Glutamatergic neuron (in vitro differentiated cells): Measurements from ENCODE around the gene FBXW7. TPM values are rescaled to one million over a fixed set of nuclear protein-coding genes. Genes with fewer than 3 reads are reported as not detected.

ENCODE experiments used
- DNase-seq: peaks from one replicate; pipeline ENCODE4 v3.0.0; 2022
- H3K27ac Mint-ChIP-seq: one replicate; pipeline ENCODE4 v1.8.0; 2020; ENCODE audit warnings: mild to moderate bottlenecking, mixed read lengths, inconsistent platforms; ENCODE audit not compliant: unreplicated experiment
- H3K27me3 Mint-ChIP-seq: one replicate; pipeline ENCODE4 v1.8.0; 2020; ENCODE audit warnings: mild to moderate bottlenecking, moderate library complexity, mixed read lengths, inconsistent platforms; ENCODE audit not compliant: unreplicated experiment
- H3K36me3 Mint-ChIP-seq: one replicate; pipeline ENCODE4 v1.8.0; 2020; ENCODE audit warnings: mild to moderate bottlenecking, mixed read lengths, inconsistent platforms; ENCODE audit not compliant: unreplicated experiment
- H3K4me1 Mint-ChIP-seq: one replicate; pipeline ENCODE4 v1.8.0; 2020; ENCODE audit warnings: mild to moderate bottlenecking, low read depth, mixed read lengths, inconsistent platforms; ENCODE audit not compliant: unreplicated experiment
- H3K4me3 Mint-ChIP-seq: one replicate; pipeline ENCODE4 v1.8.0; 2020; ENCODE audit warnings: mild to moderate bottlenecking, mixed read lengths, inconsistent platforms; ENCODE audit not compliant: unreplicated experiment
- H3K9me3 Mint-ChIP-seq: one replicate; pipeline ENCODE4 v1.8.0; 2020; ENCODE audit warnings: mild to moderate bottlenecking, moderate library complexity, mixed read lengths, inconsistent platforms; ENCODE audit not compliant: unreplicated experiment
- CTCF ChIP-seq: fragments of 200-600 bp; sonication (generic); IDR thresholded peaks from one replicate; pipeline ENCODE4 v1.5.0; 2021; ENCODE audit not compliant: partially characterized antibody, unreplicated experiment
- total RNA-seq: library from RNA; stranded (reverse); fragmentation: NEBNext Ultra II Directional; extraction: Animal tissue kit (Norgen Biotek cat#: 25700); gene quantifications from one replicate; pipeline ENCODE4 v1.2.1, GENCODE V29; 2021; ENCODE audit not compliant: unreplicated experiment

FBXW7 gene
- total RNA-seq, 1 donor from 2014 or later, result 57.5 TPM

- Mint-ChIP-seq H3K27me3 (peaks cover 2% of the 10 kb centered on the region), H3K4me3 (no peak overlapping the region), H3K27ac (no peak overlapping the region), H3K4me1 (no peaks in the 10 kb centered on the region), H3K36me3 (no peaks in the 10 kb centered on the region), H3K9me3 (no peaks in the 10 kb centered on the region)
- no peak for TF ChIP-seq CTCF
- DNase-seq, result no peak
Measured at GRCh38 chr4:152415980-152416379, 119.9 kb downstream of the FBXW7 start.

- no peaks in the 10 kb centered on the region for H3K9me3 Mint-ChIP-seq
- no peak for DNase-seq
Measured at GRCh38 chr4:152408514-152409327, 127.2 kb downstream of the FBXW7 start.

GRCh38 chr4:152401424-152401823, 134.5 kb downstream of the FBXW7 start:
- H3K27ac Mint-ChIP-seq, result no peak overlapping the region
- H3K4me1 Mint-ChIP-seq, result no peaks in the 10 kb centered on the region
- H3K36me3 Mint-ChIP-seq, result no peaks in the 10 kb centered on the region
- DNase-seq, result no peak
- H3K9me3 Mint-ChIP-seq, result no peaks in the 10 kb centered on the region
- no peaks in the 10 kb centered on the region for H3K27me3 Mint-ChIP-seq
- TF ChIP-seq CTCF, result no peak
- H3K4me3 Mint-ChIP-seq, result no peak overlapping the region

More at GRCh38 chr4:152408514-152409327, 127.2 kb downstream of the FBXW7 start:
- Mint-ChIP-seq H3K27ac (no peak overlapping the region), H3K4me3 (no peak overlapping the region), H3K27me3 (no peaks in the 10 kb centered on the region), H3K4me1 (no peaks in the 10 kb centered on the region), H3K36me3 (no peaks in the 10 kb centered on the region)
- TF ChIP-seq CTCF, result peak; percentile 84

DNA sequence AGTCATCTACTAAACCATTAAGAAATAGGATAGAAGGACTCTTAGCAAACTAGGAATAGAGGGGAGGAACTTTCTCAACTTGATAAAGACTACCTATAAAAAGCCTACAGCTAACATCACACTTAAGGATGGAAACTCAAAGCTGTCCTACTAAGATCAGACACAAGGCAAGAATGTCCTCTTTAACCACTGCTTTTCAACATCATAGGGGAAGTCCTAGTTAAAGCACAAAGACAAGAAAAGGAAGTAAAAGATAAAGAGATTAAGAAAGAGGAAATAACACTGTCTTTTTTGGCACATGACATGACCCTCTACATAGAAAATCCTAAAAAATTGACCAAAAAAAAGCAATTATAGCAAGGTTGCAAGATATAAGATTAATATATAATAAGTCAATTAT, 136.6 kb downstream of the FBXW7 start:
- no peak for TF ChIP-seq CTCF

DNA sequence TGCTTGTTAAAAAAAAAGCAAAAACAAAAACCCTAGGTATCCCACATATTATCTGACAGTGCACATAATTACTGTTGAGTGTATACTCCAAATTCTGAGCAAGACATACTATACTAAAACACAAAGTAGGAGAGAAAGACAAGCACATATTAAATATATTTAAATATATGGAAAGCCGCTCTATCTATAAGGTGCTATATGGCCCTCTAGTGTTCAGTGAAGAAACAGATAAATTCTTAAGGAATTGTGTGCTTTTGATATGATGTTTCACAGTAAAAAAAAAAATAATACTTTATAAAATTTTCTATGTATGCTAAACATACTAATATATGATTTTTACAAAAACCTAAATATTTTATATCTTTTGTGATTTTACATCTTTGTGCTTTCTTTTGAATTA, 137.8 kb downstream of the FBXW7 start:
- Mint-ChIP-seq H3K4me1 (peaks cover 3% of the 10 kb centered on the region), H3K27me3 (no peaks in the 10 kb centered on the region), H3K4me3 (no peak overlapping the region), H3K36me3 (no peaks in the 10 kb centered on the region), H3K9me3 (no peaks in the 10 kb centered on the region), H3K27ac (no peak overlapping the region)
- TF ChIP-seq CTCF, result peak; percentile 64
- no peak for DNase-seq

More for the DNA sequence above, 136.6 kb downstream of the FBXW7 start:
- Mint-ChIP-seq H3K27me3 (no peaks in the 10 kb centered on the region), H3K4me3 (no peak overlapping the region), H3K9me3 (no peaks in the 10 kb centered on the region), H3K36me3 (no peaks in the 10 kb centered on the region), H3K27ac (no peak overlapping the region), H3K4me1 (peaks cover 1% of the 10 kb centered on the region)
- DNase-seq, result no peak
